ENCODE measurements around the gene BRD4.
"Not testable (repeated sequence)": the region's sequence is repeated elsewhere in the genome, so short reads cannot be mapped to it uniquely, and the experiment has no call there.

BRD4 gene

GRCh38 chr19:15368798-15369593 lies 36.7 kb upstream of the BRD4 start:
- H3K36me3 Mint-ChIP-seq, result peaks cover 100% of the 10 kb centered on the region
- H3K4me1 Mint-ChIP-seq, result peaks cover 26% of the 10 kb centered on the region
- peak overlapping the region; percentile 50 for H3K27ac Mint-ChIP-seq
- no peaks in the 10 kb centered on the region for H3K9me3 Mint-ChIP-seq
- no peak overlapping the region for H3K4me3 Mint-ChIP-seq
- ATAC-seq (no peak), DNase-seq (ENCODE audit: low spot score in 2 of 2) (no peak)

DNA sequence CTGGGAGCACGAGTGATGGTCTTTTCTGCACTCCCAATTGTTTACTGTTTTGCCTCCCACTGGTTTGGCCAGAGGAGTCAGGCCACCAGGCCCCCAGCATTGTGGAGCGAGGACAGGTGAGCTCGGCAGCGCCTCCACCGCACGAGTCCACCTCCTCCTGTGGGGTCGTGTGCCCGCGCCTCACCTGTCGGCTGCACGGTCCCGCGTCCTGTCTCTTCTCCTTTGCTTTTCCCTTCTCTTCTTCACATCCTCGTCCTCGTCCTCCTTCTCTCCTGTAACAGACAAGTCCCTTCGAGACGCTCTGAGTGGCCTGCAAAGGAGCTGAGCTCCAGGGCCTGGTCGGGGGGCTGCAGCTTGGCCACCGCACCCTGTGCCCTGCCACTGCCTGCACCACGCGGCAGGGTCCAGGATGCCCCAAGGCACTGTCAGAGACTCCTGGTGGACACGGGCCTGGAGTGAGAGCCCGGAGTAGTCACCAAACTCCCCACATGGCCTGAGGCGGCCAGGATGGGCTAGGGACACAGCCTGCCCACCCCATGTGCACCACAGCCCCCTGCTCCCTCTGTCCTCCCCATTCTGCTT lies 35.8 kb upstream of the BRD4 start:
- ATAC-seq, result no peak
- Mint-ChIP-seq H3K27ac (peak overlapping the region; percentile 50), H3K4me1 (peaks cover 17% of the 10 kb centered on the region), H3K9me3 (no peaks in the 10 kb centered on the region), H3K4me3 (no peak overlapping the region), H3K36me3 (peaks cover 97% of the 10 kb centered on the region)
- no peak for DNase-seq (ENCODE audit: low spot score in 2 of 2)

- DNase-seq (ENCODE audit: low spot score in 2 of 2), result no peak
- Mint-ChIP-seq H3K4me1 (peaks cover 11% of the 10 kb centered on the region), H3K36me3 (peaks cover 96% of the 10 kb centered on the region), H3K27ac (no peak overlapping the region), H3K4me3 (no peak overlapping the region), H3K9me3 (no peaks in the 10 kb centered on the region)
- ATAC-seq, result no peak
Observed at GRCh38 chr19:15367439-15367838, 35.1 kb upstream of the BRD4 start.

DNA sequence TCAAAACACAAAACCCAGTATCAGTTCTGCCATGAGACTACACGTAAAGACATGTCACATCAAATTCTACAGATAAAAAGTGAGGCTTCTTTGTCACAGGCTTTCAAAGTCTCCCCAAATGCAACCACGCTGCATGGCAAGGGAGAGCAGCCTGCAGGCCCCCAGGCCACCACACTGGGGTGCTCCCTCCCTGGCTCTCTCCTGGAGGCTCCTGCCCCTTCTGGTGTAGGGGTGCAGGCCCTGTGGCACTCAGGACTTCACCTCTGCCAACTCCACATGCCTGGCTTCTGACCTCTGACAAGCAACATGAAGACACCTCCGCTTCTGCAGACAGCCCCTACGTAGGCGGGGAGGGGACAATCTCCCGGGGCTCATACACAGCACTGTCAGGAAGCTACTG lies 32.9 kb upstream of the BRD4 start:
- H3K4me1 Mint-ChIP-seq, result peaks cover 18% of the 10 kb centered on the region
- peaks cover 96% of the 10 kb centered on the region for H3K36me3 Mint-ChIP-seq
- H3K27ac Mint-ChIP-seq, result no peak overlapping the region
- no peaks in the 10 kb centered on the region for H3K9me3 Mint-ChIP-seq
- ATAC-seq, result peak; percentile 26
- H3K4me3 Mint-ChIP-seq, result no peak overlapping the region
- DNase-seq (ENCODE audit: low spot score in 2 of 2), result no peak

GRCh38 chr19:15363791-15364190 lies 31.5 kb upstream of the BRD4 start:
- ATAC-seq; DNase-seq (ENCODE audit: low spot score in 2 of 2); H3K9me3 Mint-ChIP-seq; H3K27ac Mint-ChIP-seq; H3K4me3 Mint-ChIP-seq: not testable (repeated sequence)
- H3K4me1 Mint-ChIP-seq, result peaks cover 22% of the 10 kb centered on the region
- peaks cover 96% of the 10 kb centered on the region for H3K36me3 Mint-ChIP-seq

- H3K27ac Mint-ChIP-seq; DNase-seq (ENCODE audit: low spot score in 2 of 2); H3K9me3 Mint-ChIP-seq; ATAC-seq; H3K4me3 Mint-ChIP-seq: not testable (repeated sequence)
- H3K4me1 Mint-ChIP-seq, result peaks cover 16% of the 10 kb centered on the region
- H3K36me3 Mint-ChIP-seq, result peaks cover 96% of the 10 kb centered on the region
Observed at GRCh38 chr19:15363048-15363447, 30.7 kb upstream of the BRD4 start.

GRCh38 chr19:15360015-15360414 lies 27.7 kb upstream of the BRD4 start:
- peak overlapping the region; percentile 48 for H3K27ac Mint-ChIP-seq
- peaks cover 16% of the 10 kb centered on the region for H3K4me1 Mint-ChIP-seq
- H3K36me3 Mint-ChIP-seq, result peaks cover 96% of the 10 kb centered on the region
- H3K4me3 Mint-ChIP-seq; DNase-seq (ENCODE audit: low spot score in 2 of 2); H3K9me3 Mint-ChIP-seq: not testable (repeated sequence)
- ATAC-seq, result peak; percentile 85

GRCh38 chr19:15358918-15359317 lies 26.6 kb upstream of the BRD4 start:
- H3K36me3 Mint-ChIP-seq, result peaks cover 96% of the 10 kb centered on the region
- H3K27ac Mint-ChIP-seq, result peak overlapping the region; percentile 48
- ATAC-seq, result no peak

DNA sequence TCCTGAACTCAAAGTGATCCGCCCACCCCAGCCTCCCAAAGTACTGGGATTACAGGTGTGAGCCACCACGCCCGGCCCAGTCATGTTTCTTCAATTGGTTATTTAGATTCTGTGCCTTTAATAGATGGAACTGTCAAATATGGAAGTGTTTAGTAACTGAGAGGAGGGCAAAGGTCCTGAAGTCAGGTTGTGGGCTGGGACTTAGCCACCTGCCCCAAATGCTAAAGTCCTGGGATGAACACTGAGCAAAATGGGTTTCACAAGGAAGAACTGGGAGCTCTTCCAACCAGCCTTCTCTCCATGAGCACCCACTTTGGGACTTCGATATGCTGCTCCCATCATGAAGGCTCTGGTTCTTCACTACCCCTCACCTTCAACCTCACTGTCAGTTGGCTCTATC lies 25.6 kb upstream of the BRD4 start:
- ATAC-seq (no peak), DNase-seq (ENCODE audit: low spot score in 2 of 2) (no peak)
- Mint-ChIP-seq H3K9me3 (no peaks in the 10 kb centered on the region), H3K4me3 (no peak overlapping the region), H3K4me1 (peaks cover 16% of the 10 kb centered on the region), H3K27ac (peak overlapping the region; percentile 48), H3K36me3 (peaks cover 100% of the 10 kb centered on the region)

More at GRCh38 chr19:15358918-15359317, 26.6 kb upstream of the BRD4 start:
- peaks cover 16% of the 10 kb centered on the region for H3K4me1 Mint-ChIP-seq
- H3K9me3 Mint-ChIP-seq, result no peaks in the 10 kb centered on the region
- no peak for DNase-seq (ENCODE audit: low spot score in 2 of 2)
- no peak overlapping the region for H3K4me3 Mint-ChIP-seq

DNA sequence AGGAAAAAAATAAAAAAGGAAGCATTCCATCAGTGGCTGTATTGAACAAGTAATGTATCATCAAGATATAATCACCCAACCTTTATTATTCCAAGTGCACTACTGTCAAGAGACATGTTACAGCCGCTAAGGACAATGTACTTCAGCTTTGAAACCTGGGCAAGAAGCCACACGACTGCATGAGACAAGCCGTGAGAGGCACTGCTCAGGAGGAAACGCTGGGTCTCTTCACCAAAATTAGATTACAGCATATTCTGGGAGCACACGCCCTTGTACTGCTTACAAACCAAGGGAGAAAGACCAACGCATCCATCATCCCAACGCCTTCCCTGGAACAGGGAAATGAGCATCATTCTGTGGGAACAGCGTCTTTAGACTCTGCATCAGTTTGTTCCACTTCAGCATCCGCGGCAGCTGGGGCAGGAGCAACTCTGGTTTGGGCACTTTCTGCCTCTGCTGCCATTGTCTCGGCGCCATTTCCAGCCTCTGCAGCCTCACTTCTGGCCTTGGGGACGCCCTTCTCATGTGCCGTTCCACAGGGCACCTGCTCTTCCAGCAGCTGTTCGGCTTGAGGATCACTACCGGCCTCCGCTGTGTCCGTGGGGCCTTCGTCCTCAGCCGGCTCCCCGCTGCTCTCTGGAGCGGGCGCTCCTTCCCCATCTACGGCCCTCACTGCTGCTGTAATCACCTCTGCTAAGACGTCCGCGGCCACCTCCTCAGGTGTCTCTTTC lies 22.4 kb upstream of the BRD4 start:
- DNase-seq (ENCODE audit: low spot score in 2 of 2) (no peak), ATAC-seq (no peak)
- Mint-ChIP-seq H3K27ac (no peak overlapping the region), H3K4me3 (no peak overlapping the region), H3K36me3 (peaks cover 93% of the 10 kb centered on the region), H3K9me3 (no peaks in the 10 kb centered on the region), H3K4me1 (no peaks in the 10 kb centered on the region)

DNA sequence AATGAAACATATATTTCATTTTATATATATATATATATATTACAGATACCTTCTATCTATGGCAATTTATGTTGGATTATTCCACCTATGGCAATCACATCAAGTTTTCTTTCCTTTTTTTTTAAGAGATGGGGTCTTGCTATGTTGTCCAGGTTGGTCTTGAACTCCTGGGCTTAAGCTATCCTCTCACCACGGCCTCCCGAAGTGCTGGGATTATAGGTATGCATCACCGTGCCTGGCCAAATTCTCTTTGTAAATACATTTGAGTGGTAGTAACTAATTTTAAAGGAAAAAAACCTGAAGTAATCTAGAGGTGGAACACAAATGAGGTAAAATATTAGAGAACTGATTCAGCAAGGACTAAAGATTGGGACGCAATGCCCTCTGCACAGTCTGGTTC lies 21.6 kb upstream of the BRD4 start:
- Mint-ChIP-seq H3K4me3 (no peak overlapping the region), H3K36me3 (peaks cover 89% of the 10 kb centered on the region), H3K4me1 (no peaks in the 10 kb centered on the region), H3K27ac (no peak overlapping the region), H3K9me3 (no peaks in the 10 kb centered on the region)
- no peak for DNase-seq (ENCODE audit: low spot score in 2 of 2)
- ATAC-seq, result no peak

DNA sequence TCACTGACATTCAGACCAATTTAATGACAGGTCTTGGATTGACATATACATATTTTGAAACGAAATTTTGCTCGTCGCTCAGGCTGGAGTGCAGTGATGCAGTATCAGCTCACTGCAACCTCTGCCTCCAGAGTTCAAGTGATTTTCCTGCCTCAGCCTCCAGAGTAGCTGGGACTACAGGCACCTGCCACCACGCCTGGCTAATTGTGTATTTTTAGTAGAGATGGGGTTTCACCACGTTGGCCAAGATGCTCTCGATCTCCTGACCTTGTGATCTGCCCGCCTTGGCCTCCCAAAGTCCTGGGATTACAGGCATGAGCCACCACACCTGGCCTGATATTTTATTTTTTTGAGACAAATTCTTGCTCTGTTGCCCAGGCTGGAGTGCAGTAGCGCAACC lies 20.2 kb upstream of the BRD4 start:
- DNase-seq (ENCODE audit: low spot score in 2 of 2); H3K27ac Mint-ChIP-seq; H3K9me3 Mint-ChIP-seq; H3K4me1 Mint-ChIP-seq; H3K4me3 Mint-ChIP-seq; ATAC-seq: not testable (repeated sequence)
- H3K36me3 Mint-ChIP-seq, result peaks cover 78% of the 10 kb centered on the region

GRCh38 chr19:15341328-15341727 lies 9.0 kb upstream of the BRD4 start:
- H3K9me3 Mint-ChIP-seq, H3K4me3 Mint-ChIP-seq: not testable (repeated sequence)

DNA sequence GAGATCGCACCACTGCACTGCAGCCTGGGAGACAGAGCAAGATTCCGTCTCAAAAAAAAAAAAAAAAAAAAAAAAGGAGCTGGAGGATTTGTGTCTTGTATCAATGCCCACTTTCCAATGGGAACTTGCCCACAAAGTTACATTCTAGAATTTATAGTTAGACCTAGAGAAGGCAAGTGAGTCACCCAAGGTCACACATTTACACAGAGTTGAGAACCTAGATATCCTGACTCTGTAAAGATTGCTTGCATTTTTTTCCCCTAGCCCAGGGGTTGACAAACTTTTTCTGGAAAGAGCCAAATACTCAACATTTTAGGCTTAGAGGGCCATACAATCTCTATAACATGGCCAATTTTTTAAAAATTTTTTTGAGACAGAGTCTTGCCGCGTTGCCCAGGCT lies 7.7 kb upstream of the BRD4 start:
- no peak for ATAC-seq
- Mint-ChIP-seq H3K4me1 (no peaks in the 10 kb centered on the region), H3K27ac (no peak overlapping the region), H3K4me3 (no peak overlapping the region), H3K9me3 (no peaks in the 10 kb centered on the region), H3K36me3 (peaks cover 68% of the 10 kb centered on the region)
- DNase-seq (ENCODE audit: low spot score in 2 of 2), result no peak

More at GRCh38 chr19:15341328-15341727, 9.0 kb upstream of the BRD4 start:
- not testable (repeated sequence) for ATAC-seq; H3K27ac Mint-ChIP-seq; DNase-seq (ENCODE audit: low spot score in 2 of 2); H3K4me1 Mint-ChIP-seq
- H3K36me3 Mint-ChIP-seq, result peaks cover 72% of the 10 kb centered on the region

GRCh38 chr19:15337202-15337601 lies 4.9 kb upstream of the BRD4 start:
- Mint-ChIP-seq H3K36me3 (peaks cover 61% of the 10 kb centered on the region), H3K9me3 (no peaks in the 10 kb centered on the region), H3K4me1 (peaks cover 14% of the 10 kb centered on the region), H3K4me3 (no peak overlapping the region), H3K27ac (no peak overlapping the region)
- ATAC-seq (no peak), DNase-seq (ENCODE audit: low spot score in 2 of 2) (no peak)
